Stimulated activated memory B cell treated with anti-CD40 and anti-IgM and Interleukin-4, amounts not matched to agents 10 μg/mL and 1 μg/mL and 100 μg/mL, for 72 hours (primary cell): Measurements from ENCODE around the gene EIF4E2.

ENCODE experiments used
- ATAC-seq: fragments of 150-1000 bp; cut with Tn5 transposase; 2 replicates; pipeline ENCODE4 v1.10.0; 2021
- H3K27ac Mint-ChIP-seq: one replicate; pipeline ENCODE4 v1.8.0; 2022; ENCODE audit warnings: mild to moderate bottlenecking, mixed read lengths
- H3K27me3 Mint-ChIP-seq: one replicate; pipeline ENCODE4 v1.8.0; 2022; ENCODE audit warnings: mixed read lengths
- H3K36me3 Mint-ChIP-seq: one replicate; pipeline ENCODE4 v1.8.0; 2022; ENCODE audit warnings: mixed read lengths
- H3K4me1 Mint-ChIP-seq: one replicate; pipeline ENCODE4 v1.8.0; 2022; ENCODE audit warnings: mixed read lengths
- H3K4me3 Mint-ChIP-seq: one replicate; pipeline ENCODE4 v1.8.0; 2022; ENCODE audit warnings: mild to moderate bottlenecking, moderate library complexity, mixed read lengths
- H3K9me3 Mint-ChIP-seq: one replicate; pipeline ENCODE4 v1.8.0; 2022; ENCODE audit warnings: mixed read lengths

Gene EIF4E2

GRCh38 chr2:232540441-232541041, 9.9 kb upstream of the EIF4E2 start:
- H3K4me1 Mint-ChIP-seq: peaks cover 37% of the 10 kb centered on the region
- ATAC-seq: no peak
- no peak overlapping the region for H3K4me3 Mint-ChIP-seq
- H3K27ac Mint-ChIP-seq: no peak overlapping the region
- peaks cover 38% of the 10 kb centered on the region for H3K27me3 Mint-ChIP-seq
- H3K9me3 Mint-ChIP-seq: peaks cover 3% of the 10 kb centered on the region
- H3K36me3 Mint-ChIP-seq: peaks cover 15% of the 10 kb centered on the region

DNA sequence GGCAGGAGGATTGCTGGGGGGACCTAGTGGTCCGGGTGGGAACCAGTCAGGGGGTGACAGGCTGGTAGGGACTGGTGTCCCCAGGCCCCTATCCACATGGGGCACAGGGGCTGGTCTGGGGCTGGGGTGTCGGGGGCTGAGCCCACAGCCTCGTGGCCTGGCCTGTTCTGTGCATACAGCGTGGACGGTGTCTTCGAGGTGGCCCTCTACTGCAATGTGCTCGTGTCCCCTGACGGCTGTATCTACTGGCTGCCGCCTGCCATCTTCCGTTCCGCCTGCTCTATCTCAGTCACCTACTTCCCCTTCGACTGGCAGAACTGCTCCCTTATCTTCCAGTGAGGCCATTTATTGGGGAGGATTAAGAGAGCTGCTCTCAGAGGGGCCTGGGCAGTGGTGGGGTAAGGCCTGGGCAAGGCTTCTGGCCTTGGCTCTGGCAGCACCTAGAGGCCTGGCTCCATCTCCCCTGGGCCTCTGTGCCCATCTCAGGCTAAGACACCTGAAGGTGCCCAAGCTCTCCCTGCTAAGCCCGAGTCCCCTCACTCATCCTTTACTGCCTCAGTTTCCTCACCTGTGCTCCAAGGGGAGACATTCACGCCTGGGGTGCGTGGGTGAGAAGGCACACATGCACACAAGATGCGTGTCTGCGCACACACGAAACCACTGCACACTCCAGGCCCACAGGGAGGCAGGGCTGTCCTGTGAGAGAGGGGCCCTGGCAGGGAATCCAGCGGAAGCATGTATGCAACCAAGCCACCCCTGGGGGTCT, 9.1 kb upstream of the EIF4E2 start:
- ATAC-seq: peak; percentile 22
- H3K9me3 Mint-ChIP-seq: peaks cover under 1% of the 10 kb centered on the region
- peaks cover 38% of the 10 kb centered on the region for H3K4me1 Mint-ChIP-seq
- H3K4me3 Mint-ChIP-seq: no peak overlapping the region
- H3K27ac Mint-ChIP-seq: no peak overlapping the region
- peaks cover 18% of the 10 kb centered on the region for H3K36me3 Mint-ChIP-seq
- H3K27me3 Mint-ChIP-seq: peaks cover 29% of the 10 kb centered on the region

- H3K27me3 Mint-ChIP-seq: peaks cover 22% of the 10 kb centered on the region
- peaks cover 42% of the 10 kb centered on the region for H3K4me1 Mint-ChIP-seq
- H3K4me3 Mint-ChIP-seq: no peak overlapping the region
- no peak overlapping the region for H3K27ac Mint-ChIP-seq
- no peaks in the 10 kb centered on the region for H3K9me3 Mint-ChIP-seq
- ATAC-seq: no peak
- peaks cover 23% of the 10 kb centered on the region for H3K36me3 Mint-ChIP-seq
Observed at GRCh38 chr2:232541961-232542714, 8.4 kb upstream of the EIF4E2 start.

- H3K36me3 Mint-ChIP-seq: peaks cover 23% of the 10 kb centered on the region
- H3K9me3 Mint-ChIP-seq: no peaks in the 10 kb centered on the region
- no peak overlapping the region for H3K4me3 Mint-ChIP-seq
- ATAC-seq: no peak
- no peak overlapping the region for H3K27ac Mint-ChIP-seq
- H3K4me1 Mint-ChIP-seq: peaks cover 44% of the 10 kb centered on the region
- H3K27me3 Mint-ChIP-seq: peaks cover 16% of the 10 kb centered on the region
Observed at GRCh38 chr2:232542715-232543467, 7.6 kb upstream of the EIF4E2 start.

GRCh38 chr2:232543491-232543890, 7.0 kb upstream of the EIF4E2 start:
- no peak for ATAC-seq
- no peak overlapping the region for H3K27ac Mint-ChIP-seq
- H3K36me3 Mint-ChIP-seq: peaks cover 24% of the 10 kb centered on the region
- no peak overlapping the region for H3K4me3 Mint-ChIP-seq
- H3K9me3 Mint-ChIP-seq: no peaks in the 10 kb centered on the region
- peaks cover 10% of the 10 kb centered on the region for H3K27me3 Mint-ChIP-seq
- peaks cover 46% of the 10 kb centered on the region for H3K4me1 Mint-ChIP-seq

GRCh38 chr2:232543928-232544631, 6.4 kb upstream of the EIF4E2 start:
- H3K27me3 Mint-ChIP-seq: peaks cover 5% of the 10 kb centered on the region
- H3K4me1 Mint-ChIP-seq: peaks cover 44% of the 10 kb centered on the region
- H3K27ac Mint-ChIP-seq: no peak overlapping the region

DNA sequence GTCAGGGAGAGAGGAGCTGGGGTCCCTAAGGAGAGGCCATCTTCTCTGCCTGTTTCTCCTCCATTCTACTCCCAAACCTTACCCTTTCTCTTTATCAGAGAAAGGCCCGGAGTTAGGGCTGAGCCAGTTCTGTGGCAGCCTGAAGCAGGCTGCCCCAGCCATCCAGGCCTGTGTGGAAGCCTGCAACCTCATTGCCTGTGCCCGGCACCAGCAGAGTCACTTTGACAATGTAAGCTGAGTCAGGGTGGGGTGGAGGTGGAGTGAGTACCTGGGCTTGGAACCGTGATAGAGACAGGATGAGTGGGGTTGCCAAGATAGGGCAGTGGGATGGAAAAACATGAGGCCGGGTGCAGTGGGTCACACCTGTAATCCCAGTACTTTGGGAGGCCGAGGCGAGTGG, 5.8 kb upstream of the EIF4E2 start:
- no peak for ATAC-seq
- Mint-ChIP-seq H3K9me3 (no peaks in the 10 kb centered on the region), H3K4me3 (no peak overlapping the region), H3K4me1 (peaks cover 45% of the 10 kb centered on the region), H3K27ac (no peak overlapping the region), H3K27me3 (no peaks in the 10 kb centered on the region), H3K36me3 (peaks cover 27% of the 10 kb centered on the region)

More at GRCh38 chr2:232543928-232544631, 6.4 kb upstream of the EIF4E2 start:
- ATAC-seq: no peak
- no peak overlapping the region for H3K4me3 Mint-ChIP-seq
- H3K36me3 Mint-ChIP-seq: peaks cover 27% of the 10 kb centered on the region
- no peaks in the 10 kb centered on the region for H3K9me3 Mint-ChIP-seq

DNA sequence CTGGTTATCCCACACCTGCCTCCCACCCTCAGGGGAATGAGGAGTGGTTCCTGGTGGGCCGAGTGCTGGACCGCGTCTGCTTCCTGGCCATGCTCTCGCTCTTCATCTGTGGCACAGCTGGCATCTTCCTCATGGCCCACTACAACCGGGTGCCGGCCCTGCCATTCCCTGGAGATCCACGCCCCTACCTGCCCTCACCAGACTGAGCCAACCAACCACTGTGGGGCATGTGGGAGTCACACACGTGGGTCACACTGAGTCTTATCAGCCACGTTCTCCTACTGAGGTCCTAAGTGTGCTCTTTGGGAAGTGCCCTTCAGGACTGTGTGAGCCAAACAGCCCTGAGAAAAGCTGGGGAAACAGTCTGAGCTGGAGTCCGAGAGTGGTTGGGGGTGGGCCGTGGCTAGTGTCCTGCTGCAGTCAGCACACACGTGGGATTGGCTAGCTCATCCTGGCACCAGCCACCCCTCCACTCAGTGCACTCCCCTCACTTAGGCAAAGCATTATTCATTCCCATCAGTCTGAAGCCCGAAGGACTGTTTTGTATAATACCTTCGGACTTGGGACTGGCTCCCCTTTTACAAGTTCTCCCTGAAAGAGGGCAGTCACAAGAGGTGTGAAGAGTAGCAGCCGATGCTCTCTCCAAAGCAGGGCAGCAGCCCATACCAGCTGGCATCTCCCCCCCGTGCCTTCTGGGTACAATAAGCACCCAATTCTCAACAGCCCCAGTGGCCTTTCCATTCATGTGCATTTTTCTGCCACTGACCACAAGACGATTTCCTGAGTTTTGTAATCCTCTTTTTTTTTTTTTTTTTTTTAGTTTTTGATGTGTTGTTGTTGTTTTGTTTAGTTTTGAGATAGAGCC, 4.7 kb upstream of the EIF4E2 start:
- Mint-ChIP-seq H3K9me3 (no peaks in the 10 kb centered on the region), H3K27ac (no peak overlapping the region), H3K4me1 (peaks cover 42% of the 10 kb centered on the region), H3K36me3 (peaks cover 27% of the 10 kb centered on the region), H3K4me3 (no peak overlapping the region), H3K27me3 (no peaks in the 10 kb centered on the region)
- ATAC-seq: no peak

DNA sequence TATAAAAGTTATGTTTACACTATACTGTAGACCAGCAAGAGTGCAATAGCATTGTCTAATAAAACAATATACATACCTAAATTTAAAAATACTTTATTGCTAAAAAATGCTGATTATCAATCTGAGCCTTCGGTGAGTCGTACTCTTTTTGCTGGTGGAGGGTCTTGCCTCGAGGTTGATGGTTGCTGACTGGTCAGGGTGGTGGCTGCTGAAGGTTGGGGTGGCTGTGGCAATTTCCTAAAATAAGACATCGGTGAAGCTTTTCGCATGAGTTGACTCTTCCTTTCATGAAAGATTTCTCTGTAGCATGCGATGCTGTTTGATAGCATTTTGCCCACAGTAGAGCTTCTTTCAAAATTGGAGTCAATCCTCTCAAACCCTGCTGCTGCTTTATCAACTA, 2.5 kb upstream of the EIF4E2 start:
- peaks cover 42% of the 10 kb centered on the region for H3K4me1 Mint-ChIP-seq
- H3K4me3 Mint-ChIP-seq: no peak overlapping the region
- ATAC-seq: no peak
- no peaks in the 10 kb centered on the region for H3K27me3 Mint-ChIP-seq
- H3K9me3 Mint-ChIP-seq: no peaks in the 10 kb centered on the region
- peaks cover 27% of the 10 kb centered on the region for H3K36me3 Mint-ChIP-seq
- H3K27ac Mint-ChIP-seq: no peak overlapping the region

- H3K9me3 Mint-ChIP-seq: no peaks in the 10 kb centered on the region
- H3K4me3 Mint-ChIP-seq: peak overlapping the region; percentile 100
- H3K36me3 Mint-ChIP-seq: peaks cover 27% of the 10 kb centered on the region
- ATAC-seq: no peak
- peak overlapping the region; percentile 99 for H3K27ac Mint-ChIP-seq
- no peaks in the 10 kb centered on the region for H3K27me3 Mint-ChIP-seq
- peaks cover 60% of the 10 kb centered on the region for H3K4me1 Mint-ChIP-seq
Observed at GRCh38 chr2:232549655-232550353, 685 bp upstream of the EIF4E2 start.

GRCh38 chr2:232551250-232551638, 755 bp downstream of the EIF4E2 start:
- H3K27me3 Mint-ChIP-seq: no peaks in the 10 kb centered on the region
- H3K27ac Mint-ChIP-seq: peak overlapping the region; percentile 99
- no peak for ATAC-seq
- no peaks in the 10 kb centered on the region for H3K9me3 Mint-ChIP-seq
- H3K36me3 Mint-ChIP-seq: peaks cover 34% of the 10 kb centered on the region
- peak overlapping the region; percentile 100 for H3K4me3 Mint-ChIP-seq
- peaks cover 67% of the 10 kb centered on the region for H3K4me1 Mint-ChIP-seq

DNA sequence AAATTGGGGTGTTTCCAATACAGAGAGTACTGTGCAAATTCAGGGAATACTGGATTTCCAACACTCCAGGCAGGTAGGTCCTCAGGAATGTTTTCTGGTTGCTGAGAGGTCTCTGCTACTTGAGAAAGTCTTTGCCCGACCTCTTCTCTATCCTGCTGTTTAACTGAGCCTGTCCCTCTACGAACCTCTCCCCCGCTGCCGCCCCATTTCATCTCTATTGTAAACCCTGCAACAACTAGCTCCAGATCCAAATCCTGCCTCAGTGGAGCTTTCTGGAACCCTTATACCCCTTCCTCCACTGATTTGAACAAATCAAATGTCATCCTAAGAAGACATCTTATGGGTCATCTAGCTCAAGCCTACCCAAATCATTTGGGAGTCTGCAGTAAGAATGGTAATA, 1.3 kb downstream of the EIF4E2 start:
- Mint-ChIP-seq H3K4me3 (peak overlapping the region; percentile 100), H3K4me1 (peaks cover 62% of the 10 kb centered on the region), H3K27ac (peak overlapping the region; percentile 99), H3K27me3 (no peaks in the 10 kb centered on the region), H3K9me3 (no peaks in the 10 kb centered on the region), H3K36me3 (peaks cover 34% of the 10 kb centered on the region)
- no peak for ATAC-seq

- Mint-ChIP-seq H3K36me3 (peaks cover 67% of the 10 kb centered on the region), H3K4me1 (peaks cover 37% of the 10 kb centered on the region), H3K4me3 (no peak overlapping the region), H3K9me3 (no peaks in the 10 kb centered on the region), H3K27me3 (no peaks in the 10 kb centered on the region), H3K27ac (no peak overlapping the region)
- no peak for ATAC-seq
Observed at GRCh38 chr2:232556426-232556825, 5.9 kb downstream of the EIF4E2 start.
